GM23248 (cell line): ENCODE measurements around the gene CRY1.

Source experiments
- EZH2 ChIP-seq: fragments of 200-600 bp; sonication (generic); IDR thresholded peaks from 2 replicates; pipeline ENCODE4 v1.6.1; 2018; ENCODE audit warnings: antibody characterized with exemption, mild to moderate bottlenecking; ENCODE audit not compliant: insufficient read depth, poor library complexity, severe bottlenecking
- EZH2phosphoT487 ChIP-seq: fragments of 200-600 bp; sonication (generic); IDR thresholded peaks from 2 replicates; pipeline ENCODE4 v1.6.1; 2018; ENCODE audit warnings: antibody characterized with exemption, moderate library complexity, mild to moderate bottlenecking, low read depth; ENCODE audit not compliant: insufficient read depth

GRCh38 chr12:106954462-106955376 is 138.6 kb downstream of the CRY1 start:
- TF ChIP-seq EZH2phosphoT487 (no peak), EZH2 (no peak)
